BJ (cell line): ENCODE data around the gene NARS2. TPM values are rescaled to one million over a fixed set of nuclear protein-coding genes. Genes with fewer than 3 reads are reported as not detected.
A peak's percentile ranks its signal among the peaks of the same experiment; 100 is the strongest.

Experiments used
- CTCF ChIA-PET: fragments of 350-600 bp; formaldehyde crosslinking; extraction: SDS; loops from one replicate; lab custom pipeline; 2021; ENCODE audit warnings: antibody characterized with exemption, inconsistent platforms; lab: Yijun Ruan, JAX
- POLR2A ChIA-PET: fragments of 300-600 bp; sonication (Branson Sonifier 250); formaldehyde crosslinking; extraction: SDS; loops from one replicate; lab custom pipeline; 2021; ENCODE audit warnings: antibody characterized with exemption; lab: Charles Lee
- DNase-seq: peaks from one replicate; pipeline ENCODE4 v3.0.0-alpha.2; 2011; ENCODE audit warnings: low read depth
- H3K27me3 ChIP-seq: 2 replicates; pipeline ENCODE4 v1.6.0; 2011; ENCODE audit warnings: low read length; ENCODE audit not compliant: control insufficient read depth, insufficient read depth
- H3K36me3 ChIP-seq: 2 replicates; pipeline ENCODE4 v1.5.1; 2011; ENCODE audit warnings: low read length; ENCODE audit not compliant: control insufficient read depth, insufficient read depth
- H3K4me3 ChIP-seq: 2 replicates; pipeline ENCODE4 v1.5.1; 2011; ENCODE audit warnings: low read depth, mild to moderate bottlenecking, control low read depth, low read length
- polyA minus RNA-seq: library from RNA; depleted of rRNA, polyadenylated mRNA; stranded (reverse); fragments of >200 nt; gene quantifications from 2 replicates; pipeline ENCODE4 v1.2.3, GENCODE V29; 2011; rRNA and poly(A)+ RNA removed
- polyA plus RNA-seq: library from polyadenylated mRNA; depleted of rRNA; stranded (reverse); fragments of >200 nt; gene quantifications from 2 replicates; pipeline ENCODE4 v1.2.3, GENCODE V29; 2011; rRNA removed
- TF ChIP-seq, protein P1 (sequence below): IDR thresholded peaks from 2 replicates; pipeline ENCODE4 v1.5.1; 2011; ENCODE audit warnings: low read depth, mild to moderate bottlenecking, control low read depth, inconsistent platforms, low read length, moderate library complexity; ENCODE audit not compliant: insufficient read depth

Gene NARS2, protein sequence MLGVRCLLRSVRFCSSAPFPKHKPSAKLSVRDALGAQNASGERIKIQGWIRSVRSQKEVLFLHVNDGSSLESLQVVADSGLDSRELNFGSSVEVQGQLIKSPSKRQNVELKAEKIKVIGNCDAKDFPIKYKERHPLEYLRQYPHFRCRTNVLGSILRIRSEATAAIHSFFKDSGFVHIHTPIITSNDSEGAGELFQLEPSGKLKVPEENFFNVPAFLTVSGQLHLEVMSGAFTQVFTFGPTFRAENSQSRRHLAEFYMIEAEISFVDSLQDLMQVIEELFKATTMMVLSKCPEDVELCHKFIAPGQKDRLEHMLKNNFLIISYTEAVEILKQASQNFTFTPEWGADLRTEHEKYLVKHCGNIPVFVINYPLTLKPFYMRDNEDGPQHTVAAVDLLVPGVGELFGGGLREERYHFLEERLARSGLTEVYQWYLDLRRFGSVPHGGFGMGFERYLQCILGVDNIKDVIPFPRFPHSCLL
- polyA plus RNA-seq: 5.9 and 12.0 TPM in 2 replicates
- polyA minus RNA-seq: 4.8 and 6.2 TPM in 2 replicates

DNA sequence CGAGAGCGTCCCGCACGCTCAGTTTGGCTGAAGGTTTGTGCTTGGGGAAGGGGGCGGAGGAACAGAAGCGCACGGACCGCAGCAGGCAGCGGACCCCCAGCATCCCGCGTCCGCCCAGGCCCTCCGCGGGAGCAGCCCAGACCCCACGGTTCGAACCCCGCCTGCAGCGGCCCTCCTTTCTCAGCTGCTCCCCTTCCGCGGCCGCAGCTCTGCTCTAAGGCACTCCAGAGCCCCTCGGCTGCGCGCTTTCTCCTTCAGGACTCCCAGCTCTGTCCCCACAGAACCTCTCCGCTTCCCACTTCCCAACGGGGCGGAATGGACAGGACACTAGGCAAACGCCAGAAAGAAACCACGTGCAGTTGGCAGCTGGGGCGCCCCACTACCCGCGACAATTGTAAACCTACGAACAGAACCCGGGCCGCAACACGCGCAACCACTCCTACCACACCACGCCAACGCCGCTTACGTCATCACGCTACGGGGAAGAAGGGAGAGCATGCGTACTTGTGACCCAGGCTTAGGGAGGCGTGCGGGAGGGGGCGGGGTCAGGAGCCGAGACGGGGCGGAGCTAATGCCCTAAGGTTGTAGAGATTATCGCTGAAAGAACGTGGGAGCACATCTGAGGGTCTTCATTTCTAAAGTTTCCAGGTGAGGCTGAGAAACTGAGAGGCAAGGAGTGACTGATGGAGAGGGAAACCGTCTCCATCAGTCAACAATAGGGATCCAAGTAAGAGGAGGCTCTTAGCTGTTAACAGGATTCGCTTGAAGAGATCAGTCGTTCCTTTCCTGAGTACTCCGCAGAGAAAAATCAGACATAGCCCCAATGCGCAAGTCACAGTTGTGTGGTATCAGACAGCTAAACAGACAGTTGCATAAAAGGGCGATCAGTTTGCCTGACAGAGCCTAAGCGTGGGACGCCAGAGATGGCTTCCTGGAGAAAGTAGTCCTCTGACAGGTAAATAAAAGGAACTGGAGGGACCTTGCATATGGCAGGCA is at the start of gene NARS2:
TSS of gene NARS2 (minus strand) at position 479 of the 996 bp plus-strand sequence. CDS start at position 103, 376 bp downstream.
- Histone ChIP-seq H3K27me3 (no peaks in the 10 kb centered on the region), H3K4me3 (peak within 1 kb of the TSS; percentile 86), H3K36me3 (peaks cover 1% of the 10 kb centered on the region; the same call in 1 of the 2 replicates)
- DNase-seq: peak; percentile 74
- TF ChIP-seq, protein P1, sequence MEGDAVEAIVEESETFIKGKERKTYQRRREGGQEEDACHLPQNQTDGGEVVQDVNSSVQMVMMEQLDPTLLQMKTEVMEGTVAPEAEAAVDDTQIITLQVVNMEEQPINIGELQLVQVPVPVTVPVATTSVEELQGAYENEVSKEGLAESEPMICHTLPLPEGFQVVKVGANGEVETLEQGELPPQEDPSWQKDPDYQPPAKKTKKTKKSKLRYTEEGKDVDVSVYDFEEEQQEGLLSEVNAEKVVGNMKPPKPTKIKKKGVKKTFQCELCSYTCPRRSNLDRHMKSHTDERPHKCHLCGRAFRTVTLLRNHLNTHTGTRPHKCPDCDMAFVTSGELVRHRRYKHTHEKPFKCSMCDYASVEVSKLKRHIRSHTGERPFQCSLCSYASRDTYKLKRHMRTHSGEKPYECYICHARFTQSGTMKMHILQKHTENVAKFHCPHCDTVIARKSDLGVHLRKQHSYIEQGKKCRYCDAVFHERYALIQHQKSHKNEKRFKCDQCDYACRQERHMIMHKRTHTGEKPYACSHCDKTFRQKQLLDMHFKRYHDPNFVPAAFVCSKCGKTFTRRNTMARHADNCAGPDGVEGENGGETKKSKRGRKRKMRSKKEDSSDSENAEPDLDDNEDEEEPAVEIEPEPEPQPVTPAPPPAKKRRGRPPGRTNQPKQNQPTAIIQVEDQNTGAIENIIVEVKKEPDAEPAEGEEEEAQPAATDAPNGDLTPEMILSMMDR: no peak
- ChIA-PET CTCF (interaction anchor here (0.8 to 3.4 kb wide), 4 partner anchors 10 to 161 kb away, joined by 3 to 19 read pairs (median 8); no protein-coding TSS in a partner anchor), POLR2A (interaction anchor here (0.6 to 1.0 kb wide), 2 partner anchors 10 to 523 kb away, joined by 3 read pairs; no protein-coding TSS in a partner anchor)

DNA sequence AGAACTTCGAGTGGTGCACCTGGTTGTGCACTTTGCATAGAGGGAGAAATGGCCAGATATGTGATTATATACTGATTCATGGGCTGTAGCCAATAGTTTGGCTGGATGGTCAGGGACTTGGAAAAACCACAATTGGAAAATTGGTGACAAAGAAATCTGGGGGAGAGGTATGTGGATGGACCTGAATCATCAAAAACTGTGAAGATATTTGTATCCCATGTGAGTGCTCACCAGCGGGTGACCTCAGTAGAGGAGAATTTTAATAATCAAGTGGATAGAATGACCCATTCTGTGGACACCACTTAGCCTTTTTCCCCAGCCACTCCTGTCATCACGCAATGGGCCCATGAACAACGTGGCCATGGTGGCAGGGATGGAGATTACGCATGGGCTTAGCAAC is 48.0 kb upstream of the NARS2 start:
- Histone ChIP-seq H3K36me3 (no peaks in the 10 kb centered on the region), H3K4me3 (no peak overlapping the region), H3K27me3 (0 out of 2 replicates have a peak, but pooled peaks cover 1% of the 10 kb centered on the region)
- TF ChIP-seq, protein P1: no peak
- no peak for DNase-seq
- CTCF ChIA-PET: no interaction called here
- POLR2A ChIA-PET: no interaction called here

DNA sequence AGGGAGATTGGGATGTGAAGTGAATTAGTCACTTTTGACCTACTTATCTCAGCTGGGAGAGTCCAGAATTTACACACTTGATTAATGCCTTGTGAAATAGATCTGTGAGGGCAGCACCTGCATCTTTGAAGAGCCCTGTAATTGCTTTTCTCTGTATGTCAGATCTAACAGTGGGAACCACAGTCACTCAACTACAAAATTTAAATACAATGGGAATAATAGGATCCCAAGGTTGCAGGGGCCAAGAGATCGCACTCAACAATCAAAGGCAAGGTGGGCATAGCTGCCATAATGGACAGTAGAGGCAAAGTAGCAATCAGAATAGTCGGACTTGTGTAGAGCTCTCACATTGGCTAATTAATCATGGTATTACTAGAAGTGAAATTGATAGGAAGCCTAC is 45.5 kb upstream of the NARS2 start:
- TF ChIP-seq, protein P1: no peak
- H3K36me3 ChIP-seq: no peaks in the 10 kb centered on the region
- ChIA-PET CTCF (interaction anchor here (2.0 kb wide), 1 partner anchor 26 kb away, joined by 6 read pairs; no protein-coding TSS in a partner anchor), POLR2A (no interaction called here)
- DNase-seq: no peak
- no peak overlapping the region for H3K4me3 ChIP-seq
- H3K27me3 ChIP-seq: 0 out of 2 replicates have a peak, but pooled peaks cover 1% of the 10 kb centered on the region

DNA sequence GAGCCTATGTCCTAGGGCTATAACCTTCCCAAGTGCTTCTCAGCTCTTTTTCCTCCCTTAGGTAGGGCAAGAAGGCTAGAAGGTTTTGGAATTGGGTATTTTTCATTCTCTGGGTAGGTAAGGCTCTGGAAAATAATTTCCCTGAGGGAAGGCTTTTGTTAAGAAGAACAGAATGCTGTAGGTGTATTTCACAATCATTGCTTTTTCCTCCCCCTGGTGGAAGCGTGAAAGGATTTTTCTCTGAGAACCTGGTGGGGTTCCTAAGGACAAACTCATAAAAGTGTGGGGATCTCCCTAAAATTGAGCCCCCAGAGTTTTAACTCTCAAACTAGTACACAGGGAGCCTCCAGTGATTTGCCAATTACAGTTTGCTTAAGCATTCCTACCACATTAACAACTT is 41.1 kb upstream of the NARS2 start:
- CTCF ChIA-PET: no interaction called here
- no peak for DNase-seq
- no peaks in the 10 kb centered on the region for H3K27me3 ChIP-seq
- H3K4me3 ChIP-seq: no peak overlapping the region
- TF ChIP-seq, protein P1: peak; percentile 23; the same call in 1 of the 2 replicates
- POLR2A ChIA-PET: no interaction called here
- H3K36me3 ChIP-seq: no peaks in the 10 kb centered on the region
